ENCODE results near the gene VTA1. TPM values are rescaled to one million over a fixed set of nuclear protein-coding genes. Genes with fewer than 3 reads are reported as not detected.
"Not testable (repeated sequence)": the region's sequence is repeated elsewhere in the genome, so short reads cannot be mapped to it uniquely, and the experiment has no call there.

VTA1 gene
- total RNA-seq, 1 donor from 2014 or later = 35.2 TPM

DNA sequence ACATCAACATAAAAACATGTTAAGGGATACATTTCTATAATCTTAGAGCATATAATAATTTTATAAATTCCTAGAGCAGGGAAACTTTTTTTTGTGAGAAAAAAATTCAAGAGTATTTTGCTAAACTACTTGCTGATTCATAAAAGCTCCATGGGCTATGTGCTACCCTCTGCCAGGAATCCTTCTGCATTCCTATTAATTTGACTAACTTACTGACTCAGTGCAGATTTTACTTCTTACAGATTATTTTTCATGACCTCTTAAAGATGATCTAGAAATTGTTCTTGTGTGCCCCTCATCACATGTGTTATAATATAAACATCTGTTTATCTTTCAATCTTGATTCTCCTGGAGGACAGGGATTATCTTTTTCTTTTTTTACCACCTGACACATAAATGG, 5.7 kb downstream of the VTA1 start:
- TF ChIP-seq, protein P1, sequence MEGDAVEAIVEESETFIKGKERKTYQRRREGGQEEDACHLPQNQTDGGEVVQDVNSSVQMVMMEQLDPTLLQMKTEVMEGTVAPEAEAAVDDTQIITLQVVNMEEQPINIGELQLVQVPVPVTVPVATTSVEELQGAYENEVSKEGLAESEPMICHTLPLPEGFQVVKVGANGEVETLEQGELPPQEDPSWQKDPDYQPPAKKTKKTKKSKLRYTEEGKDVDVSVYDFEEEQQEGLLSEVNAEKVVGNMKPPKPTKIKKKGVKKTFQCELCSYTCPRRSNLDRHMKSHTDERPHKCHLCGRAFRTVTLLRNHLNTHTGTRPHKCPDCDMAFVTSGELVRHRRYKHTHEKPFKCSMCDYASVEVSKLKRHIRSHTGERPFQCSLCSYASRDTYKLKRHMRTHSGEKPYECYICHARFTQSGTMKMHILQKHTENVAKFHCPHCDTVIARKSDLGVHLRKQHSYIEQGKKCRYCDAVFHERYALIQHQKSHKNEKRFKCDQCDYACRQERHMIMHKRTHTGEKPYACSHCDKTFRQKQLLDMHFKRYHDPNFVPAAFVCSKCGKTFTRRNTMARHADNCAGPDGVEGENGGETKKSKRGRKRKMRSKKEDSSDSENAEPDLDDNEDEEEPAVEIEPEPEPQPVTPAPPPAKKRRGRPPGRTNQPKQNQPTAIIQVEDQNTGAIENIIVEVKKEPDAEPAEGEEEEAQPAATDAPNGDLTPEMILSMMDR (IDR thresholded peaks at IDR 0.05) = no peak
- ATAC-seq (no peak), DNase-seq (no peak)
- Histone ChIP-seq H3K4me3 (no peak overlapping the region), H3K9me3 (no peaks in the 10 kb centered on the region), H3K27me3 (ENCODE audit: low read depth) (no peaks in the 10 kb centered on the region), H3K27ac (no peak overlapping the region), H3K36me3 (no peaks in the 10 kb centered on the region), H3K4me1 (peaks cover 34% of the 10 kb centered on the region)
- intact Hi-C loops (cut with DNase I) = no loop called here

DNA sequence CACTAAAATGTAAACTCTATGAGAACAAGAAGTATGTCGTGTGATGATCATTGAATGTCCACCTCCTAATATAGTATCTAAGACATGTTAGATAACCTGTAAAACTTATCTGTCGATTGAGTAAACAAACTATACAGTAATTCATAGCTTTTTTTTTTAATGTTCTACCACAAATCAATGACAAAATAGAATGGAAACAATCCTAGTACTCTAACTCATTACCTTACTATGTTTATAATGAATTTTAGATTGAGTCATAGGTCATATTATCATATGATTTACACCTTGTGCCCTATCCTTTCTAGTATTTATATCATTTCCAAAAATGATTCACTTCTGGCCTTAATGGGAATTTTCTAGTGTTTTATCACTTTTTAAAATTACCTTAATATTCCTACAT, 6.1 kb downstream of the VTA1 start:
- Histone ChIP-seq H3K4me3 (no peak overlapping the region), H3K9me3 (no peaks in the 10 kb centered on the region), H3K27ac (no peak overlapping the region), H3K4me1 (peaks cover 29% of the 10 kb centered on the region), H3K27me3 (ENCODE audit: low read depth) (no peaks in the 10 kb centered on the region), H3K36me3 (no peaks in the 10 kb centered on the region)
- TF ChIP-seq, protein P1 (IDR thresholded peaks at IDR 0.05) = no peak
- ATAC-seq = no peak
- no peak for DNase-seq
- intact Hi-C loops (cut with DNase I) = no loop called here

DNA sequence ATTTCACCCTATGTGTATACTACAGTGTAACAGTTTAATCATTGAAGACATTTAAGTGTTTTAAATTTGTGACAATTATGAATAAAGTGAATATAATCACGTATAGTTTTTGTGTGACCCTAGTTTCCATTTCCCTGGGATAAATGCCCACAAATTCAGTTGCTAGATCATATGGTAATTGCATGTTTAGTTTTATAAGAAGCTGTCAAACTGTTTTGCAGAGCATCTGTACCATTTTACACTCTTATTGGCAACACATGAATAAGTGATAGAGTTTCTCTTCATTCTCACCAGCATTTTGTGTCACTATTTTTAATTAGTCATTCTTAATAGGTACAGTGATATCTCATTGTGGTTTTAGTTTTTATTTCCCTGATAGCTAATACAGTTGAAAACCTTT, 7.3 kb downstream of the VTA1 start:
- DNase-seq (no peak), ATAC-seq (no peak)
- Histone ChIP-seq H3K9me3 (no peaks in the 10 kb centered on the region), H3K27me3 (ENCODE audit: low read depth) (no peaks in the 10 kb centered on the region), H3K4me1 (peaks cover 18% of the 10 kb centered on the region), H3K4me3 (no peak overlapping the region), H3K27ac (no peak overlapping the region), H3K36me3 (no peaks in the 10 kb centered on the region)
- intact Hi-C loops (cut with DNase I) = no loop called here
- TF ChIP-seq, protein P1 (IDR thresholded peaks at IDR 0.05) = no peak

DNA sequence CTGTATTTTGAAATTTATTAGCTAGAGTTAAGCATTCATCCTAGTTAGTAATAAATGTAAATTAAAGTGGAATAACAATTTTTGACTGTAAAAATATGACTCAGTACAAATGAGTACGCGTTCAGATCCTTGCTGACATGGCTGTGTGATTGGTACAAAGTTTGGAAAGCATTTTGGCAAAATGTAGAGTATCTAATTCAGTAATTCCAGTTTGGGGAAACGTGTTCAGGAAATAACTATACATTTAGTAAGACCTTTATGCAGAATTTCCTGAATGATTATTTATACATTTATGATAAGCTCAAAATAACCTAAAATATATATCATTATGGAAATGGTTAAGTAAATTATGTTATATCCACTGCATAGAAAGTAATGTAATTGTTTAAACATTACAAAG, 8.0 kb downstream of the VTA1 start:
- intact Hi-C loops (cut with DNase I) = no loop called here

DNA sequence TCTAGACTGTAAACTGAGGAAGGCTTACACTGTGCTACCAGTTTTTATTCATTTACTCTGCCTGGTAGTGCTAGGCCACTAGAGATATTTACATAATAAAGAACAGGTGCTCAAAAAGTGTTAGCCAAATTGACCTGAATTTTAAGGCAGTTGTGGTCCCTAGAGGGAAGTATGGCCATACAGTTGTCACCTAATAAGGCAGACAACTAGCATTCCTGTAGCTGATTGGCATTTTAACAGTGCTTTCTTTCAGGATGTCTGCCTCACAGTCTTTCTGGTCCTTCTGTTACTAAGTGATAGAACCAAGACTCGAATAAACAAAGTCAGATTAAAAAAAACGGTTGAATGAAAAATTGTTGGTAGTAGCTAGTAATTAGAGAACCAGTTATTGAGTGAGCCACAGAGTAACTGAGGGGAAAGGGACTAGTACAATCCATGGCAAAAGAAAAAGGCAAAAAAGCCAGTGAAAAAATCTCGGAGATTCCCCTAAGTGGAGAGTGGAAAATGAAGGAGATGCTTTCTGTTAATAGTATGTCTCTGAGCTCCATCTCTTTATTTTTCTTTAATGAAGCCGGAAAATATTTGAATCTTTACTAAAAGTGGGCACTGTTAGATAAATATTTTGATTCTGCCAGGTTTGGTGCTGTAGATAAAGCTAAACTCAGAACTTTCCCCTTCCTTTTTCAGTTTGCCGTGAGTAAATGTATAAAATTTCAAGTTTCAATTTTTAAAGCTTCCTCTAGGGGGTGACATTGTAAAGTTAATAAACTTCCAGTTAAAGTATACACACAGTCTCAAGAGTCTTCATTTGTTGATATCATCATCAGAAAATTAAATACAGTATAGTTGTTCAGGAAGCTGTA, 9.1 kb downstream of the VTA1 start:
- Histone ChIP-seq H3K4me1 (peaks cover 12% of the 10 kb centered on the region), H3K4me3 (no peak overlapping the region), H3K27ac (no peak overlapping the region), H3K27me3 (ENCODE audit: low read depth) (no peaks in the 10 kb centered on the region), H3K9me3 (no peaks in the 10 kb centered on the region), H3K36me3 (no peaks in the 10 kb centered on the region)
- TF ChIP-seq, protein P1 (IDR thresholded peaks at IDR 0.05) = peak; percentile 46
- DNase-seq (no peak), ATAC-seq (peak; percentile 53 to 79)
- intact Hi-C loops (cut with DNase I) = no loop called here

More for the DNA sequence above, 8.0 kb downstream of the VTA1 start:
- H3K27ac ChIP-seq = no peak overlapping the region
- ATAC-seq (no peak), DNase-seq (no peak)
- no peaks in the 10 kb centered on the region for H3K9me3 ChIP-seq
- no peaks in the 10 kb centered on the region for H3K36me3 ChIP-seq
- H3K4me1 ChIP-seq = peaks cover 12% of the 10 kb centered on the region
- no peaks in the 10 kb centered on the region for H3K27me3 ChIP-seq (ENCODE audit: low read depth)
- H3K4me3 ChIP-seq = no peak overlapping the region
- TF ChIP-seq, protein P1 (IDR thresholded peaks at IDR 0.05) = no peak

DNA sequence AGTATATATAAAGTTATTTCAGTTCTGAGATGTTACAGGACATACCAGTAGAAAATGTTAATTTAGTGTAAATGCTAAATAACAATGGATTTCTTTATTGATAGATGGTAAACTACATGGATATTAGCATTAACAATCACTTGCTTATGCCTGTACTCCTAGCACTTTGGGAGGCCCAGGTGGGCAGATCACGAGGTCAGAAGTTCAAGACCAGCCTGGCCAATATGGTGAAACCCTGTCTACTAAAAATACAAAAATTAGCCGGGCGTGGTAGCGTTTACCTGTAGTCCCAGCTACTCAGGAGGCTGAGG, 9.7 kb downstream of the VTA1 start:
- intact Hi-C loops (cut with DNase I); ATAC-seq; H3K27ac ChIP-seq; DNase-seq; H3K36me3 ChIP-seq; H3K9me3 ChIP-seq; H3K4me3 ChIP-seq; H3K27me3 ChIP-seq (ENCODE audit: low read depth): not testable (repeated sequence)
- H3K4me1 ChIP-seq = peaks cover 12% of the 10 kb centered on the region

All from lower lobe of right lung (tissue), 2 donors.